Calu3 (cell line): ENCODE data around the gene BLZF1. TPM values are rescaled to one million over a fixed set of nuclear protein-coding genes. Genes with fewer than 3 reads are reported as not detected.
"Not testable (repeated sequence)": the region's sequence is repeated elsewhere in the genome, so short reads cannot be mapped to it uniquely, and the experiment has no call there.

ENCODE experiments used
- BruUV-seq: library from RNA; stranded (reverse); fragments of 400-500 nt; replicated peaks from 2 replicates; lab custom pipeline; 2021; lab: Mats Ljungman, UMichigan
- CTCF ChIA-PET: fragments of 300-600 bp; sonication (Branson Sonifier 250); formaldehyde crosslinking; loops from one replicate; lab custom pipeline; 2022; ENCODE audit warnings: antibody characterized with exemption; lab: Charles Lee
- DNase-seq: peaks from one replicate; pipeline ENCODE4 v3.0.0; 2022
- H3K27ac Mint-ChIP-seq: one replicate; pipeline ENCODE4 v1.8.0; 2022; ENCODE audit warnings: mixed read lengths; ENCODE audit not compliant: unreplicated experiment
- H3K27me3 Mint-ChIP-seq: one replicate; pipeline ENCODE4 v1.8.0; 2022; ENCODE audit warnings: mixed read lengths; ENCODE audit not compliant: unreplicated experiment
- H3K36me3 Mint-ChIP-seq: one replicate; pipeline ENCODE4 v1.8.0; 2022; ENCODE audit warnings: mild to moderate bottlenecking, moderate library complexity, mixed read lengths; ENCODE audit not compliant: insufficient read depth, unreplicated experiment
- H3K4me1 Mint-ChIP-seq: one replicate; pipeline ENCODE4 v1.8.0; 2022; ENCODE audit warnings: mild to moderate bottlenecking, low read depth, mixed read lengths; ENCODE audit not compliant: unreplicated experiment
- H3K4me3 Mint-ChIP-seq: one replicate; pipeline ENCODE4 v1.8.0; 2022; ENCODE audit warnings: mild to moderate bottlenecking, low read depth, moderate library complexity, mixed read lengths; ENCODE audit not compliant: unreplicated experiment
- H3K9me3 Mint-ChIP-seq: one replicate; pipeline ENCODE4 v1.8.0; 2022; ENCODE audit warnings: low read depth, mixed read lengths; ENCODE audit not compliant: unreplicated experiment
- intact Hi-C: fragments of 100-400 bp; cut with micrococcal nuclease; formaldehyde crosslinking; loops from one replicate; pipeline ENCODE4 v1.10.0; 2022; ENCODE audit not compliant: unreplicated experiment
- total RNA-seq: library from RNA; stranded (reverse); gene quantifications from 2 replicates; pipeline ENCODE4 v1.2.3, GENCODE V29; 2022
- TF ChIP-seq, protein P1 (sequence below): fragments of 200-600 bp; IDR thresholded peaks from one replicate; pipeline ENCODE4 v1.8.0; 2022; ENCODE audit warnings: antibody characterized with exemption; ENCODE audit not compliant: unreplicated experiment

BLZF1 gene
- total RNA-seq, 1 experiment from 2014 or later, result 45.7 TPM

DNA sequence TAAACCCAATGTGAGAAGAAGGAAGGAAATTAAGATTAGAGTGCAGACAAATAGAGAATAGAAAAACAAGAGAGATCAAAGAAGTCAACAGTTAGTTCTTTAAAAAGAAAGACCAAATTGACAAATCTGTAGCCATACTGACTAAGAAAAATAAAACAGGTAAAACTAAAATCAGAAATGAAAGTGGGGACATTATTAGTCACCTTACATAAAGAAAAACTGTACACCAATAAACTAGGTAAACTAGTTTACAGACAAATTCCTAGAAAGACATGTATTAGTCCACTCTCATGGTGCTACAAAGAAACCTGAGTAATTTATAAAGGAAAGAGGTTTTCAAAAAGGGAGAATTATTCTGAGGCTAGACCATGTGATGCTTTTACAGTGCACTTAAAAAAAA, 22.3 kb downstream of the BLZF1 start:
- intact Hi-C loops, result no loop called here
- TF ChIP-seq, protein P1, sequence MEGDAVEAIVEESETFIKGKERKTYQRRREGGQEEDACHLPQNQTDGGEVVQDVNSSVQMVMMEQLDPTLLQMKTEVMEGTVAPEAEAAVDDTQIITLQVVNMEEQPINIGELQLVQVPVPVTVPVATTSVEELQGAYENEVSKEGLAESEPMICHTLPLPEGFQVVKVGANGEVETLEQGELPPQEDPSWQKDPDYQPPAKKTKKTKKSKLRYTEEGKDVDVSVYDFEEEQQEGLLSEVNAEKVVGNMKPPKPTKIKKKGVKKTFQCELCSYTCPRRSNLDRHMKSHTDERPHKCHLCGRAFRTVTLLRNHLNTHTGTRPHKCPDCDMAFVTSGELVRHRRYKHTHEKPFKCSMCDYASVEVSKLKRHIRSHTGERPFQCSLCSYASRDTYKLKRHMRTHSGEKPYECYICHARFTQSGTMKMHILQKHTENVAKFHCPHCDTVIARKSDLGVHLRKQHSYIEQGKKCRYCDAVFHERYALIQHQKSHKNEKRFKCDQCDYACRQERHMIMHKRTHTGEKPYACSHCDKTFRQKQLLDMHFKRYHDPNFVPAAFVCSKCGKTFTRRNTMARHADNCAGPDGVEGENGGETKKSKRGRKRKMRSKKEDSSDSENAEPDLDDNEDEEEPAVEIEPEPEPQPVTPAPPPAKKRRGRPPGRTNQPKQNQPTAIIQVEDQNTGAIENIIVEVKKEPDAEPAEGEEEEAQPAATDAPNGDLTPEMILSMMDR, result no peak
- Mint-ChIP-seq H3K4me3 (no peak overlapping the region), H3K27ac (no peak overlapping the region), H3K4me1 (peaks cover 10% of the 10 kb centered on the region), H3K9me3 (no peaks in the 10 kb centered on the region), H3K27me3 (no peaks in the 10 kb centered on the region), H3K36me3 (peaks cover 26% of the 10 kb centered on the region)
- CTCF ChIA-PET, result no interaction called here
- no peak for DNase-seq
- no TSS peak for BruUV-seq

DNA sequence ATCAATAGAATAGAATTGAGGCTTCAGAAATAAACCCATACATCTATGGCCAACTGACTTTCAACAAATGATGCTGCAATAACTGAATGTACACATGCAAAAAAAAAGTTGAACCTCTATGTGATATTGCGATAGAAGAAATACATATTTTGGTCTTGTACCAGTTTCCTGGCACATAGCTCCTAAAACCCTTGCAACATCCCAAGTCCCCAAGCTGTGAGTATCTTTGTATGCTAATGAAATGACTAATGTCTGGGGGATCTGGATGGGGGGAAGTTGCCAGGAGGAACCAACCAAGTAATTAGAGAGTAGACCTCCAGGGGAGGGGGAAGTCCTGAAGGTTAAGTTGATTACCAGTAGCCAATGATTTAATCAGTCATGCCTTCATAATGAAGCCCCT, 24.4 kb downstream of the BLZF1 start:
- Mint-ChIP-seq H3K4me3 (no peak overlapping the region), H3K4me1 (peaks cover 10% of the 10 kb centered on the region), H3K36me3 (peaks cover 33% of the 10 kb centered on the region), H3K9me3 (no peaks in the 10 kb centered on the region), H3K27me3 (no peaks in the 10 kb centered on the region), H3K27ac (no peak overlapping the region)
- intact Hi-C loops, result no loop called here
- DNase-seq, result no peak
- BruUV-seq, result no TSS peak
- CTCF ChIA-PET, result no interaction called here
- TF ChIP-seq, protein P1, result no peak

DNA sequence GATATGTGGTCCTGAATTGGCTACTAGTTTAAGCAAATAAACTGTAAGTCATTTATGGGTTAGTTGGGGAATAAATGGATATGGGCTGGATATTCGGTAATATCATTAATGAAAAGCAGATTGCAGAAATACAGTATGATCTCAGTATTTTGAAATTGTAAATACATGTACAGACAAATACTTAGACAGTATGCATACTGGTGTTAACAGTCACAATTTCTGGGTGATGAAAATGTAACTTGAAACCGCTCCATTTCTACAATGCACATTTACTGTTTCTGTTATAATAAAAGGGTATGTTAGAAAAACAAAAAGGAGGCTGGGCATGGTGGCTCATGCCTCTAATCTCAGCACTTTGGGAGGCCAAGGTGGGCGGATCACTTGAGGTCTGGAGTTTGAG, 28.0 kb downstream of the BLZF1 start:
- TF ChIP-seq, protein P1, result no peak
- Mint-ChIP-seq H3K9me3 (peaks cover 6% of the 10 kb centered on the region), H3K4me3 (no peak overlapping the region), H3K27ac (no peak overlapping the region), H3K27me3 (no peaks in the 10 kb centered on the region), H3K36me3 (peaks cover 19% of the 10 kb centered on the region), H3K4me1 (no peaks in the 10 kb centered on the region)
- DNase-seq, result no peak
- BruUV-seq, result no TSS peak
- CTCF ChIA-PET, result no interaction called here
- intact Hi-C loops, result no loop called here

DNA sequence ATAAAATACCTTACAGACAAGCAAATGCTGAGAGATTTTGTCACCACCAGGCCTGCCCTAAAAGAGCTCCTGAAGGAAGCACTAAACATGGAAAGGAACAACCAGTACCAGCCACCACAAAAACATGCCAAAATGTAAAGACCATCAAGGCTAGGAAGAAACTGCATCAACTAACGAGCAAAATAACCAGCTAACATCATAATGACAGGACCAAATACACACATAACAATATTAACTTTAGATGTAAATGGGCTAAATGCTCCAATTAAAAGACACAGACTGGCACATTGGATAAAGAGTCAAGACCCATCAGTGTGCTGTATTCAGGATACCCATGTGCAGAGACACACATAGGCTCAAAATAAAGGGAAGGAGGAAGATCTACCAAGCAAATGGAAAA, 34.6 kb downstream of the BLZF1 start:
- H3K4me1 Mint-ChIP-seq, DNase-seq, CTCF ChIA-PET, H3K36me3 Mint-ChIP-seq, H3K27ac Mint-ChIP-seq, intact Hi-C loops, H3K4me3 Mint-ChIP-seq, BruUV-seq: not testable (repeated sequence)
- Mint-ChIP-seq H3K27me3 (peaks cover 10% of the 10 kb centered on the region), H3K9me3 (peaks cover 32% of the 10 kb centered on the region)

DNA sequence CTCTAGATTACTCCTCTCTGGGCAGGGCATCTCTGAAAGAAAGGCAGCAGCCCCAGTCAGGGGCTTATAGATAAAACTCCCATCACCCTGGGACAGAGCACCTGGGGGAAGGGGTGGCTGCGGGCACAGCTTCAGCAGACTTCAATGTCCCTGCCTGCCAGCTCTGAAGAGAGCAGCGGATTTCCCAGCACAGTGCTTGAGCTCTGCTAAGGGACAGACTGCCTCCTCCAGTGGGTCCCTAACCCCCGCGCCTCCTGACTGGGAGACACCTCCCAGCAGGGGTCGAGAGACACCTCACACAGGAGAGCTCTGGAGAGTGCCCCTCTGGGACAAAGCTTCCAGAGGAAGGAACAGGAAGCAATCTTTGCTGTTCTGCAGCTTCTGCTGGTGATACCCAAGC, 40.3 kb downstream of the BLZF1 start:
- DNase-seq, H3K27ac Mint-ChIP-seq, intact Hi-C loops, H3K4me3 Mint-ChIP-seq, H3K36me3 Mint-ChIP-seq, H3K27me3 Mint-ChIP-seq, BruUV-seq, CTCF ChIA-PET, H3K4me1 Mint-ChIP-seq: not testable (repeated sequence)
- H3K9me3 Mint-ChIP-seq, result peaks cover 25% of the 10 kb centered on the region
